G401.6 (cell line): ENCODE measurements around the gene COPB2.

Source experiments
- FAIRE-seq: peaks from 2 replicates; lab custom pipeline; 2012; peaks lifted over from hg19 to GRCh38; lab: Jason Lieb, UNC

The COPB2 gene

GRCh38 chr3:139327861-139328260 lies 61.6 kb downstream of the COPB2 start:
- no peak for FAIRE-seq

- FAIRE-seq = no peak
These were observed 62.2 kb downstream of the COPB2 start for GRCh38 chr3:139327231-139327630.

DNA sequence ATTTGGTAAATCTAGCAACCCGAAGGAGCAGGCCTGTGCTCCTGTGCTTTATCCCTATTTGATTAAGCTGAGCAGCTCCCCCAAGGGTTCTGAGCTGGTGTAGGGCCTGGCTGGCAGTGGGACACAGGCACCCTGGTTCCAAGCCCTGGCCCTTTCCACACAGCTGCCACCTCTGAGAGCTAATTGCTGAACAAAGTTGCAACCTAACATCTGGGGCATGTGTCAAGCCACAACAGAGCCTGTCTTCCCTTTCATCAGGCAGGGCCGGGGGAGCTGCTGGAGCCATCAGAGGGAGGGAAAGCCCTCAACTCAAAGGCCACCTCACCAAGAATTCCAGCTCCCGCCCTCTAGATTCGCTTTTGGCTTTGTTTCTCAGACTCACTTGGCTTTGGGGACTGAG lies 62.7 kb downstream of the COPB2 start:
- FAIRE-seq = no peak

DNA sequence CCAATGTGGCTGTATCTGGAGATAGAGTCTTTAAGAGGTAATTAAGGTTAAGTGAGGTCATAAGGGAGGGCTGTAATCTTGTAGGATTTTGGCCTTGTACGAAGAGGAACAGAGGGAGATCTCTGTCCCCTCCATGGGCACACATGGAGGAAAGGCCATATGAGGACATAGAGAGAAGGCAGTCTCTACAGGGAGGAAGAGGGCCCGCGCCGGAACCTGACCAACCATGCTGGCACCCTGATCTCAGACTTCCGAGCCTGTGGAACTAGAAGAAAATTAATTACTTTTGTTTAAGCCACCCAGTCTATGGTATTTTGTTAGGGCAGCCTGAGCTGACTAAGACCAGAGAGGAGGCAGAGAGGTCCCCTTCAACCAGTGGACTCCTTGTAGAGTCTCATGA lies 63.3 kb downstream of the COPB2 start:
- FAIRE-seq = no peak

DNA sequence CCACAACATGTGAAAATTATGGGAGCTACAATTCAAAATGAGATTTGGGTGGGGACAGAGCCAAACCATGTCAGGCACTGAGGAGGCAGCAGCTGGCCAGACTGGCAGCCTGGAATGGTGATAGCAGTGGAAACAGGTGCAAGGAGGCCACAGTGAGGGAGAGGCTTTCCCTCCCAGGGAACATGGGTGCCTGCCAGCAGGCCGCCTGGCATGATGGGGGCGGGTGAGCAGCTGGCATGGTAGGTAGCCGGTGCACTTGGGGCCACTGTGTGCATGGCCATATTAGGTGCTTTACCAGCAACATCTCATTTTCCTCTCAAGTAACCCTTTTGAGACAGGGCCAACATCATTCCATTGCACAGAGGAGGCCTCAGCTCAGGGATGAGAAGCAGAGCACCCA lies 63.9 kb downstream of the COPB2 start:
- no peak for FAIRE-seq

- FAIRE-seq = no peak
These were observed 65.0 kb downstream of the COPB2 start for GRCh38 chr3:139324456-139324855.

GRCh38 chr3:139323146-139323545 lies 66.3 kb downstream of the COPB2 start:
- FAIRE-seq = no peak

DNA sequence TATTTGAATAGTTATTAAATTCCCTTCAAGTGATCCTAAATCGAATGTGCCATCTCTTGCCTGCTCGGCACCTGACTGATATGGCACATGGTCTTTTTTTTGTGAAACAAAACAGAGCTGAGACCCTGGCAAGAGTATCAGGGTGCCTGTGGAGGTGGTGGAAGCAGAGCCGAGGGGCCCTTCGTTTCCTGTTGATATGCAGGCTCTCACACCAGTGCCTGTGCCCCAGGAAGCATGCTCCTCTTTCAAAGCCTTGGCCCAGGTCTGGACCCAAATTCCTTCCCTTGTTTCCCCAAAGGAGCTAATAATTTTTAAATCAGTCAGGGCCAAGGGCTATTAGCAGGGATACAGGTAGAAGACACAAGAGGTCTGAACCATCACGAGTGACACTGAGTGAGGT lies 67.1 kb downstream of the COPB2 start:
- no peak for FAIRE-seq

DNA sequence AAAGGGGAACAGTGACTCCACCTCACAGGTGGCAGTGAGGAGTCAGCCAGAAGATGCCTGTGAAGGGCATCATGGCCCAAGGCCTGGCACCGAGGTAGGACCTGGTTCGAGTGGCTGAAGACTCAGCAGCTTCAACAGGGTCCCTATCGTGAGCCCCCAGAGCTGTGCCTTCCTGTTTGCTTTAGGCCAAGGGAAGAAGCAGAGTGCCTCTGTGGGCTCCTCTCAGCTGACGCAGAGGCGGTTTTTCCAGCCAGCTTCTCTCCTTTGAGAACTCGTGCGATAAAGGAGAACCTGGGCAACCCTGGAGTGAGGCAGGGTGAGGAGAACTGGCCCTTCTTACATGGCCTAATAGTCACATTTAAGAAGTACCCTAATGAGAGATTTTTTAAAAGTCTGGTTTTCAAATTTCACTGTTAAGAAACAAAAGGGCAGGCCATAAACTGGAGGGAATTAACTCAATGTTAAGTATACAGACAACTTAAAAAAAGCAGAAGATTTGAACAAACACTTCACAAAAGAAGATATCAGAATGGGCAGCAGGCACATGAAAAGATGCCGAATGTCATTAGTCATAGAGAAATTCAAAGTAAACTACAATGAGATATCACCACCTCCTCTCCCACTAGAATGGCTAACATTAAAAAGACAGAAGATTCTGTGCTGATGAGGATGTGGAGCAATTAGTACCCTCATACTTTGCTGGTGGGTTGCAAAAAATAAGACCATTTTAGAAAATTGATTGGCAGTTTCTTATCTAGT lies 68.7 kb downstream of the COPB2 start:
- FAIRE-seq = no peak

DNA sequence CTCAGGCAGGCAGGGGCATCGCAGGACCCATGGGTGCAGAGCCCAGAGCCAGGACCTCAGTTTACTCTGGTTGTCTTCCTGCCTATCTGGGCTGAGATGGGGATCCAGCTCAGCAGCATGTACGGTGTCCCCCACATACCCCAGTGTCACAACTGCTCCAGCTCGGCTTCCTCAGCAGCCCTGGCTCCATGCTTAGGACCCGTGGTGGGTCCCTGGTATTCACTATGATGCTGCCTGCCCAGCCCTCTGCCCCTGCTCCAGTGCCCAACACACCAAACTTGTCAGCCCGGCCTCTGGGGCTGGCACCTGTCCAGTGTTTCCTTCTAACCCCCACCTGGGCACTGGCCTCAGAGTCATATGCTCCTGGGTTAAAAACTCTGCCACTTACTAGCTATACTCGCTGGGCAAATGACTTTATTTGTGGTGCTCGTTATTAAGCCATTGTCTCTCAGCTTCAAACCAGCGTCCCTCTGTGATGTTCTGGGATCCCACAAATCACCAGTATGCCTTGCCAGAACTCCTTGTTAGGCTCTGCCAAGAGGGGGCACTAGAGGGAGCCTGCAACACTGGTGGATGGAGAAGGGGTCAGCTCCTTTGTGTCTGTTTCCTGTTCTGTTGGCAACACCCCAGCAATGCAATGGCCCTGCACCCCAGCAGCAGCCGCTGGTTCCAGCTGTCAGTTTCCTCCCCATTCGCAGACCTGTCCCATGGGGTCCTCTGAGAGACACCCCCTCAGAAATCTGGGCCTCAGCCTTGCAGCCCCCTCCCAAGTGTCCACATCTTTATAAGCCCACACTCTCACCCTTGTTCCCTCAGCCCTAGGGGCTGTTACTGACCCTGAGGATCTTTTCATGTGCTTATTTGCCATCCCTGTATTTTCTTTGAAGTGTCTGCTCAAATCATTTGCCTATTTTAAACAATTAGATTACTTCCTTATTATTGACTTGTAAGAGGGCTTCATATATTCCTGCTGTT lies 69.7 kb downstream of the COPB2 start:
- no peak for FAIRE-seq

- no peak for FAIRE-seq
These were observed 70.6 kb downstream of the COPB2 start for GRCh38 chr3:139318826-139319225.

GRCh38 chr3:139318431-139318816 lies 71.0 kb downstream of the COPB2 start:
- no peak for FAIRE-seq

DNA sequence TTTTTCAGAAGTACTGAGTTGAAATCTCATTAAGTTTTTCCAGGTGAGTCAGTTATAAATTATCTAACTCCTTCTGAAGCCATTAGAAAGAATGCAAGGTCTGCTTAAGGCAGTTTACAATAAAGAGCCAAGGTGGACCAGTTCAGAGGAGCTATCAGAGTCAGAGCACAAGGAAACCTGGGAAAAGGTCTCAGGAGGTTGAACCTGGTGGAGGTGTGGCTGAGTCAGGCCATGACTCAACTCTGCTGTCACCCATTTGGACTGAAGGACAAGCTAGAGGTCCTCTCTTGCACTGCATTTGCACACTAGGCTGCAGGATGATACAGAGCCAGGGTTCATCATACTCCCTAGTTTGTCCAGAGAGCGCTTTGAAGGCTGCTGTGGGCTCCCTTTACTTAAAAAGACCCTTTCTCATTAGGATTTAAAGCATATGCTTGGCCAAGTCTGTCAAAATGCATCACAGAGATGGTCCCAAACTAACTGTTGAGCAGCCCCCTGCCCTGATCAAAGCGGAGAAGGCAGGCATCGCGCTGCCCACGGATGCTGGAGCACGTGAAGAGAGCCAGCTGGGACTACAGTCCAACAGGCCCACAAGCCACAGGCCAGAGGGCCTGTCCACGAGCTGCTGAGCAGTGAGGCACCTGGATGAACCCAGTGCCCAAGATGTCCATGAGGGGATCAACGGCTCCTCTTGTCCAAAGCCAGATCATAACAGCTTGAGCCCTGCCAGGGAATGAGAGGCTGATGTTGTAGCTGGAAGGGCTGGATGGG lies 71.6 kb downstream of the COPB2 start:
- no peak for FAIRE-seq

DNA sequence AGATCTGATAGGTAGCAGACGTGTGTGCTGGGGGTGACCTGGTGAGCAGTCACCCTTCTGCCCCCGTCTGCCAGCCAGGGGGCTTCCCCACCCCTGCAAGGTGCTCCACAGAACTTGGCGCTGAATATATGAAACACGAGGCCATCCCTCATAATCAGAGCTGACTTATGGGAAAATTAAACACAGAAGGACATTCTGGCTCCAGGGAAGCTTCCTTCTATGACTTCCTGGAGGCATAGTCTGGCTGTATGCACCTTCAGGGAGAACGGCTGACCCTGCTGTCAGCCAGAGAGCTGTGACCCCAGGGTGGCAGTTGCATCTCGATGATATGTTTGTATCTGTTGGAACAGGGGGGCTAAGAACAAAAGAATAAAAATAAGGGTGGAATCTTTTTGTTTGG lies 72.2 kb downstream of the COPB2 start:
- FAIRE-seq = no peak

- FAIRE-seq = no peak
These were observed 75.5 kb downstream of the COPB2 start for GRCh38 chr3:139313921-139314320.

GRCh38 chr3:139312959-139313358 lies 76.5 kb downstream of the COPB2 start:
- FAIRE-seq = no peak

GRCh38 chr3:139312416-139312815 lies 77.0 kb downstream of the COPB2 start:
- FAIRE-seq = no peak

- FAIRE-seq = no peak
These were observed 77.9 kb downstream of the COPB2 start for GRCh38 chr3:139311557-139311956.

GRCh38 chr3:139310474-139310933 lies 78.9 kb downstream of the COPB2 start:
- FAIRE-seq = no peak

DNA sequence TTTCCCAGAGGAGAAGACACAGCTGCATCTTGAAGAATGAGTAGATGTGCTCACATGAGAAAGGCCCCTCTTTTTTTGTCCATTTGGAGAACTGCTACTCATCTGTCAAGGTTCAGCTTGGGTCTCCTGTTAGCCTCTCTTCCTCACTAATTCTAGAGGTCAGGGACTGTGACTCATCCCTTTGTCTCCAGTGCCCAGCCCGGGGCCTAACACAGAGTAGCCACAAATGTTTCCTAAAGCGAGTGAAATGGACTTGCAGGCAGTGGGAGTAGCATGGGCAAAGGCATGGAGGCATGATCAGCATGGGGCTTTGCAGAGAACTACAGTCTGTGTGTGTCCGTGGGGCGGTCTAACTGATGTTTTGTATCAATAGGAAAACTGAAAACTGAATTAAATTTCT lies 79.6 kb downstream of the COPB2 start:
- FAIRE-seq = no peak

- no peak for FAIRE-seq
These were observed 80.3 kb downstream of the COPB2 start for GRCh38 chr3:139309061-139309591.

DNA sequence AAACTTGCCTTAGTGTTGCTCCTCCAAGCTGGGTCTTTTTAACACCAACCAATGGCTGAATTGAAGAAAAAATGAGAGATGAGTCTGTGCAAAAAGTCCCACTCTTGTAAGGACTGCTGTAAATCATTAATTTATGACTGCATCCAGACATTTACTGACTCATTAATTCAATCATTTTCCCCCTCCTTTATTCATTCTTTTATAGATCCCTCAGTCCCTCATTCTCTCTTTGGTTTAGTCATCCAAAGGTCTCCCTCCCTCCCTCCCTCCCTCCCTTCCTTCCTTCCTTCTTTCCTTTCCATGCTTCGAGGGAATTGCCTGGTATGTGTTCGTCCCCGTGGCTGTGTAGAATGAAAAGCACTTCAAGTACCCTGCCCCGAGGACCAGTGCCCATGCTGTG lies 80.9 kb downstream of the COPB2 start:
- FAIRE-seq = no peak
